Activated naive CD8-positive, alpha-beta T cell treated with anti-CD3 and anti-CD28 coated beads for 36 hours (primary cell): ENCODE data around the gene JSRP1. TPM values are rescaled to one million over a fixed set of nuclear protein-coding genes. Genes with fewer than 3 reads are reported as not detected.

Experiments used
- DNase-seq: peaks from one replicate; pipeline ENCODE4 v3.0.0; 2021
- H3K27ac Mint-ChIP-seq: one replicate; pipeline ENCODE4 v1.8.0; 2022; ENCODE audit warnings: mild to moderate bottlenecking, moderate library complexity, mixed read lengths
- H3K27me3 Mint-ChIP-seq: one replicate; pipeline ENCODE4 v1.8.0; 2022; ENCODE audit warnings: mild to moderate bottlenecking, mixed read lengths
- H3K36me3 Mint-ChIP-seq: one replicate; pipeline ENCODE4 v1.8.0; 2021; ENCODE audit warnings: mild to moderate bottlenecking, mixed read lengths
- H3K4me1 Mint-ChIP-seq: one replicate; pipeline ENCODE4 v1.8.0; 2021; ENCODE audit warnings: mixed read lengths
- H3K4me3 Mint-ChIP-seq: one replicate; pipeline ENCODE4 v1.8.0; 2022; ENCODE audit warnings: mild to moderate bottlenecking, moderate library complexity, mixed read lengths
- H3K9me3 Mint-ChIP-seq: one replicate; pipeline ENCODE4 v1.8.0; 2022; ENCODE audit warnings: mixed read lengths
- total RNA-seq, 2 experiments: library from RNA; stranded (reverse); gene quantifications; one replicate each; pipeline ENCODE4 v1.2.3, GENCODE V29; 2021

Gene JSRP1, protein sequence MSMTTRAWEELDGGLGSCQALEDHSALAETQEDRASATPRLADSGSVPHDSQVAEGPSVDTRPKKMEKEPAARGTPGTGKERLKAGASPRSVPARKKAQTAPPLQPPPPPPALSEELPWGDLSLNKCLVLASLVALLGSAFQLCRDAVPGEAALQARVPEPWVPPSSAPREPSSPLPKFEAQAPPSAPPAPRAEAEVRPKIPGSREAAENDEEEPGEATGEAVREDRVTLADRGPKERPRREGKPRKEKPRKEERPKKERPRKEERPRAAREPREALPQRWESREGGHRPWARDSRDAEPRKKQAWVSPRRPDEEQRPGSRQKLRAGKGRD
- total RNA-seq: under 1 TPM; 0.45 to 0.50 TPM

DNA sequence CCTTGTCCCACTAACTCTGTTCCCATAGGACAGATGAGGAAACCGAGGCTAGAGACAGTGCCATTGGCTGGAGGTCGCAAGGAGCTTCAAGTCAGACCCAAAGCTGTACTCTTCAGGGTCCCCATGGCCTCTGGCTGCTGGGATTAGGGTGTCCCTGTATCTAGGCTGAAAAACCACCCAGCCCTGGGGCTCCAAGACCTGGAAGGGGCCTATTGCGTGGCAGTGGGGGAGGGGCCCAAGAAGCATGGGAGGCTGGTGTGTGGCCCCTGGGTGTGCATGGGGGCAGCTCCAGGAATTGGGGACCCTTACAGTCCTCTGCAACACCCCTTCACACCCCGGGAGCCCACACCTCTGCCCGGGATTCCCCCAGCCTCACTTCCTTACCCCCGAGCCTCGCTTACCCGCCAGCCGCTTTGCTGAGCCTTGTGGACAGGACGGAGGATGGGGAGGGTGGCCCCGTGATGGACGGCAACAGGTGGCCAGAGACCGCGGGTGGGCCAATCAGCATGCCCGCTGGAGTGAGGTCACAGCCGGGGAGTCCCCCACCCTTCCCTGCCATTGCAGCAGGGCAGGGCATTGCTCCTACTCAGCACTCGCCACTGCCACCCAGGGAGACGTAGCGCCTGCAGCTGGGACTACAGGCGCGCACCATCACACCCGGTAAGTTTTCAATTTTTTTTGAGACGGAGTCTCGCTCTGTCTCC, at the start of gene JSRP1:
Gene JSRP1, minus strand, starts transcription at position 436 of the 704 bp plus-strand sequence. CDS start 1,103 bp downstream, outside the sequence.
- peaks cover 18% of the 10 kb centered on the region for H3K4me1 Mint-ChIP-seq
- H3K27ac Mint-ChIP-seq: no peak within 1 kb of the TSS
- H3K9me3 Mint-ChIP-seq: no peaks in the 10 kb centered on the region
- DNase-seq: no peak
- H3K36me3 Mint-ChIP-seq: no peaks in the 10 kb centered on the region
- peaks cover 13% of the 10 kb centered on the region for H3K27me3 Mint-ChIP-seq
- H3K4me3 Mint-ChIP-seq: peak within 1 kb of the TSS; percentile 14

DNA sequence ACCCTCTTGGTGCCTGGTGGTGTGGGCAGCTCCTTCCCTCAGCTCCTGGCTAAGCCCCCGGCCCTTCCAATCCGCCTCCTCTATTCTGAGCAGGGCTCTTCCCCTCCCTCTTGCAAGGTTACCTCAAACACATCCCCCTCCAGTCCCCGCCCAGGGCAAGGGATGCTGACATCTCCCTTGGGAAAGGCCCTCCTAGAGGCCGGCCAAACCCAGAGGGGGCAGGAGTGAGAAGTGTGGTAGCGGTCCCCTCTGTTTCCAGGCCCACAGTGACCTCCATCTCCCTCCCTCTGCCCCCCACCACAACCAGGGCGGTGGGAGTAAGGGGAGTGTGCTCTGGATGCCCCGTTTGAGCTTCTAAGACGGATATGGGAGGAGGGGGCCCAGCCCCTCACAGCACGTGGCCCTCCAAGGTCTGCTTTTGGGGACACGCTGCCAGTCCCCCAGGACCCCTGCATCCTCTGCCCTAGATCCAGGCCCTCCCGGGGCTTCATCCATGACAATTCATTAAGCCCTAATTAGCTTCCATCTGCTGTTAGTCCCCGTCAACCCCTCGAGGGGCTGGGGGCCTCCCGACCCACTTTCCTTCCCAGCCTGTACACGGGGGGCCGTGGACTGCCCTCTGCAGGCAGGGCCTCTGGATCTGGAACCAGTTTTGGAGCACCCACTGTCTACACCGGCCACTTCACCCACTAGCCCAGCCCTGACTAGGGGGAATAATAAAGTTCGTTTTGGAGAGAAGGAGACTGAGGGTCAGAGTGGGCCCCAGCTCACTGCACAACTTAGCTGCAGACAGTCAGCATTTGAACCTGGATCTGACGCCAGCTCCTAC, 49.4 kb upstream of the JSRP1 start:
- peaks cover 73% of the 10 kb centered on the region for H3K27me3 Mint-ChIP-seq
- H3K9me3 Mint-ChIP-seq: no peaks in the 10 kb centered on the region
- H3K4me3 Mint-ChIP-seq: no peak overlapping the region
- H3K4me1 Mint-ChIP-seq: peaks cover 9% of the 10 kb centered on the region
- H3K36me3 Mint-ChIP-seq: no peaks in the 10 kb centered on the region
- no peak overlapping the region for H3K27ac Mint-ChIP-seq
- DNase-seq: no peak

DNA sequence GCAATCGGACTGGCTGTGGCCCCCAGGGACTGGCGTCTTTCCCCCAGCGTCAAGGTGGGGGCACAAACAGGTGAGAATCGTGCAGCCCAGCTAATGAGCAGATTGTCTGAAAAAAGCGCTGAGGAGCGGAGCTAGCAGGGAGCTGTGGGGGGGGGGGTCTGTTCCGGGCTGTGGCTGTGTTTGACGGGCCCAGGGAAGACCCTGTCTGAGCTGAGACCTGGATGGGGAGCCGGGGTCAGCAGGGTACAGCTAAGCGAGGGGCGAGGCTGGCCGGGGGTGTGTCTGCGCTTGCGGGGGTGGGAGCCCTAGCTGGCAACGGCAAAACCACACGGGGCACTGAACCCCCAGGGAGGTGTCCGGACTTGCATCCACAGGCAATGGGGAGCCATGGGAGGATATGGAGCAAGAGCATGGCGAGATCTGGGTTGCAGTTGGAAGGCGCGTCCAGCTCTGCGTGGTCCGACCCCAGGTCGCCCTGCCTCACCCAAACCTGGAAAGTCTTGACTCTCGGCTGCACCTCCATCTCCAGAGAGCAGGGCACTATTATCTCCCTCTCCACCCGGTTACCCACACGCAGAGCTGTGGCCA, 47.1 kb upstream of the JSRP1 start:
- DNase-seq: no peak
- H3K36me3 Mint-ChIP-seq: no peaks in the 10 kb centered on the region
- no peak overlapping the region for H3K27ac Mint-ChIP-seq
- H3K4me1 Mint-ChIP-seq: peaks cover 8% of the 10 kb centered on the region
- H3K9me3 Mint-ChIP-seq: no peaks in the 10 kb centered on the region
- peak overlapping the region; percentile 50 for H3K4me3 Mint-ChIP-seq
- H3K27me3 Mint-ChIP-seq: peaks cover 49% of the 10 kb centered on the region

DNA sequence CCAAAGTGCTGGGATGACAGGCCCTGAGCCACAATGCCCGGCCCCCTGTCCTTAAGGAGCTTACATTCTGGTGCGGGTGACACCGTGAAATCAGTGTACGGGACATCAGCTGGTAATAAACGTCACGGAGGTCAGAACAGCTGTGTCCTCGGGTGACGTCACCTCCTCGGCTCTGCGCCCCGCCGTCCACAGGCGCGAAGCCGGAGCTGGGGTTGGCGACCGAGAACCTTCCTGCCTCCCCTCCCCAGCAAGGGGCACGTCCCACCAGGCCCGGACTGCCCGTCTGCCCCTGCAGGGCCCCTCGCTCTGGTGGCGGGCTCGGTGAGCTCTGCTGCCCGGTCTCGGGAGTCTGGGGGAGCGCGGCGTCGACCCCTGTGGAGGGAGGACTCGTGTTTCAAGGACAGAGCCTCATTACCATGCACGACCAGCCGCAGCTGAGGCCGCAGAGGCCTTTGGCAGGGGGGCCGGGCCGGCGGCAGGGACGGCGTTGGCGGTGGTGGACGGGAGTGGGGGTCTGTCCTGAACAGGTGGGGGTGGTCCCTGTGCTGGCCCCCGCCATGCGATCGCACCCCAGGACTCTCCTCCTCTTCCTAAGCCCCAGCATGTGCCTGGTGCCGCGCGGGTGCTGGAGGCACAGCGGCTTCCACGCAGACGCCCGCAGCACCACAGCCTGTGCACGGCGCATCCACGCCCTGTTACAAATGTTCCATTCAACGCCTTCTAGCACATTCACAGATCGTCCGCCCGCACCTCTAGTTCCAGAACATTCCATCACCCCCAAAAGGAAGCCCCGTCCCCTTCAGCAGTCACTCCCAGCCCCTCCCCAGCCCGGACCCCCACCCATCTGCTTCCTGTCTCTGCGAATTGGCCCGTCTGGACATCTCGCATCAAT, 46.3 kb upstream of the JSRP1 start:
- Mint-ChIP-seq H3K9me3 (no peaks in the 10 kb centered on the region), H3K4me3 (peak overlapping the region; percentile 50), H3K27me3 (peaks cover 47% of the 10 kb centered on the region), H3K4me1 (peaks cover 8% of the 10 kb centered on the region), H3K27ac (no peak overlapping the region), H3K36me3 (no peaks in the 10 kb centered on the region)
- no peak for DNase-seq

DNA sequence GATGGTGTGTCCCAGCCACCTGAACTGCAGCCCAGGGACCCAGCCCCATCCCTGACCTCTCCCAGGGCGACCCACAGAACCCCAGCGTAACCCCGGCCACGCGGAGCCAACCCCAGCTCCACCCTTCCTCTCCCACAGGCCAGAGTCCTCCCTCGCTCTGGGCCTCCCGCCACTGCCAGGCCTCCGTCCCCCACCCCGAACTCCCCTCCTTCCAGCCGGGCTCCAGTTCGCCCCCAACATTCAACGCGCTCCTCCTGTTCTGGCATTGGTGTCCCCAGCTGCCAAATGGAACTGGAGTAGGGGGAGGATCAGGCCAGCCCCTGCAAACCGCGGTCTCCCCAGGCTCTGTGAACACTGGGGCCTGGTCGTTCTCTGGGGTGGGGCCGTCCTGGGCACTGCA, 44.3 kb upstream of the JSRP1 start:
- H3K9me3 Mint-ChIP-seq: no peaks in the 10 kb centered on the region
- peaks cover 8% of the 10 kb centered on the region for H3K4me1 Mint-ChIP-seq

DNA sequence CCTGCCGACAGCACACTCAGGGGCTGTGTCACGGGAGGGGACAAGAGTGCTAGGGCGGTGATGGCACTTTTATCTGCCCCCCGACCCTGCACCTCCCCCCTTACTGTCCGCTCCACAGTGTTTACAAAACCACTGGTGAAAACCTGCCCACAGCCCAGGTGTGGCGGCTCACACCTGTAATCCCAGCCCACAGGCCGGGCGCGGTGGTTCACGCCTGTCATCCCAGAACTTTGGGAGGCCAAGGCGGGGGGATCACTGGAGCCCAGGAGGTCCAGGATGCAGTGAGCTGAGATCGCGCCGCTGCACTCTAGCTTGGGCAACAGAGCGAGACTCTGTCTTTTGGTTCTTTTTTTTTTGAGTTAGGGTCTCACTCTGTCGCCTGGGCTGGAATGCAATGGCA, 39.9 kb upstream of the JSRP1 start:
- Mint-ChIP-seq H3K27ac (no peak overlapping the region), H3K36me3 (no peaks in the 10 kb centered on the region), H3K4me3 (no peak overlapping the region), H3K27me3 (no peaks in the 10 kb centered on the region), H3K9me3 (no peaks in the 10 kb centered on the region), H3K4me1 (peaks cover 5% of the 10 kb centered on the region)
- no peak for DNase-seq

More for the DNA sequence above, 44.3 kb upstream of the JSRP1 start:
- Mint-ChIP-seq H3K4me3 (no peak overlapping the region), H3K27ac (no peak overlapping the region), H3K27me3 (peaks cover 28% of the 10 kb centered on the region), H3K36me3 (no peaks in the 10 kb centered on the region)
- DNase-seq: no peak

DNA sequence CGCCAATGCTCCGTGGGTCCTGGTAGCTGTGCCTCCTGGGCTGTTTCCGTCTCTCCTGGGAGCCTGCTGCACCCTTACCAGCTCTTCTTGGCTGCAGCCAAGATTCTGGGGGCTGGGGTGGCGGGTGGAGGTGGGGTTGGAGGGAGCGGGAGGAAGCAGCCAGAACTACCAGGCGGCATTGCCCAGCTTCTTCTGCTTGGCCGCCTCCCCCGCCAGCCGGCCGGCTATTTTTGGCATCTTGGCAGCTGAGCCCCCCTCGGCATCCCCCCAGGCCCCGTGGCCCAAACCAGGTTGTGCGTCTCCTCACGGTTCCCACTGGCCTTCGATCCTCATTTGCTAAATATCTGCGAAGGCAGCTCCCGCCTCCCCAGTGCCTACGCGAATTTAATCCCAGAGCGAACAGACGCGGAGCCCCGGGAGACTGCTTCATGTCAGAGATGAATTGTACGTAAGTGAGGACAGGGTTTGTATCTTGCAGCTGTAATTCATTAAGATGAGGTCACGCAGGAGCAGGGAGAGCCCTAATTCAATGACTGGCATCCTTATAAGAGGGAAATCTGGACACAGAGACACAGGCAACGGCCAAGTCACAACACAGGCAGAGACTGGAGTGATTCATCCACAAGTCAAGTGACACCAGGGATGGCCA, 38.6 kb upstream of the JSRP1 start:
- DNase-seq: no peak
- Mint-ChIP-seq H3K9me3 (no peaks in the 10 kb centered on the region), H3K36me3 (no peaks in the 10 kb centered on the region)

DNA sequence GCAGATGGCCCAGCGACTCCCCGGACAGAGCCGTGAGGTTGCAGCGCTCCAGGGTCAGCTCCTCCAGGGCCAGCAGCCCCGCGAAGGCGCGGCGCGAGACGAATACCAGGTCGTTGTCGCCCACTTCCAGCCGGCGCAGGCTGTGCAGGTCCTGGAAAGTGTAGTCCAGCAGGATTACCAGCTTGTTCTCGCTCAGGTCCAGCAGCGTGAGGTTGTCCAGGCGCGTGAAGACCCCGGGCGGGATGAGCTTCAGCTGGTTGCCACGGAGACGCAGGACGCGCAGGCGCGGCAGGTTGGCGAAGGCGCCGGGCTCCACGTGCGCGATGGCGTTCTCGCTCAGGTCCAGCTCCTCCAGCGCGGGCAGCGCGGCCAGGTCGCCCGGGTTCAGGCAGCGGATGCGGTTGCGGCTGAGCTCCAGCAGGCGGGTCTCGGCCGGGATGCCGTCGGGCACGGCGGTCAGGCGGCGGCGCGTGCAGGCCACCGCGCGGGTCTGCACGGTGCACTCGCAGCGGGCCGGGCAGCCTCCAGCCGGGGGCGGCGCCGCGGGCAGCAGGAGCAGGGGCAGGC, 35.1 kb upstream of the JSRP1 start:
- H3K36me3 Mint-ChIP-seq: no peaks in the 10 kb centered on the region
- peaks cover 13% of the 10 kb centered on the region for H3K27me3 Mint-ChIP-seq
- peaks cover 19% of the 10 kb centered on the region for H3K4me1 Mint-ChIP-seq
- H3K27ac Mint-ChIP-seq: no peak overlapping the region
- H3K9me3 Mint-ChIP-seq: no peaks in the 10 kb centered on the region
- no peak for DNase-seq
- H3K4me3 Mint-ChIP-seq: no peak overlapping the region

More for the DNA sequence above, 38.6 kb upstream of the JSRP1 start:
- Mint-ChIP-seq H3K4me3 (no peak overlapping the region), H3K4me1 (peaks cover 5% of the 10 kb centered on the region), H3K27ac (no peak overlapping the region), H3K27me3 (peaks cover 1% of the 10 kb centered on the region)

DNA sequence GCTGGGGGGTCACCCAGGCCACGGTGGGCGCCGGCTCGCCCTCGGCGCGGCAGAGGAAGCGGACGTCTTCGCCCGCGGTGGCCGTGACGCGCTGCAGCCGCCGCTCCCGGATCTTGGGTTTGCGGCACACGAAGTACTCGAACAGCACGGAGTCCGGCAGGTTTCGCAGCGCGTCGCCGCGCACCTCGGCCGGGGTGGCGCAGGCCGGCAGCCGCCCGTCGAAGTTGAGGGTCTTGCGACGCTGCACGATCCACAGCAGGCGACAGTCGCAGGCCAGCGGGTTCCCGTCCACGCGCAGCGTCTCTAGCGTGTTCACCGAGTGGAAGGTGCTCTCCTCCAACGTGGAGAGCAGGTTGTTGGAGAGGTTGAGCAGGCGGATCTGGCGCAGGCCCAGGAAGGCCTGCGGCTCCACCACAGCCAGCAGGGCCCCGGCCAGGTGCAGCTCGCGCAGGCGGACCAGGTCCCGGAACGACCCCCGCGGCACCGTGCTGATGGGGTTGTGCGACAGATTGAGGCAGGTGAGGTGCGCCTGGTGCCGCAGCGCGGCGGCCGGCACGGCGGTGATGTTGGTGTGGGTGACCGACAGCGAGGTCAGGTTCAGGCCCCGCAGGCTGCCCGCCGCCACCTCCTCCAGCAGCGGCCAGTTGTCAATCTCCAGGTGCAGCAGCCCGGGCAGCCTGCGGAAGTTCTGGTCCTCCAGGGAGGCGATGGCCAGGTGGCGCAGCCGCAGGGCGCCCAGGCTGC, 34.4 kb upstream of the JSRP1 start:
- peak overlapping the region; percentile 70 for H3K4me3 Mint-ChIP-seq
- H3K4me1 Mint-ChIP-seq: peaks cover 19% of the 10 kb centered on the region
- no peaks in the 10 kb centered on the region for H3K36me3 Mint-ChIP-seq
- no peaks in the 10 kb centered on the region for H3K9me3 Mint-ChIP-seq
- peaks cover 13% of the 10 kb centered on the region for H3K27me3 Mint-ChIP-seq
- no peak for DNase-seq
- no peak overlapping the region for H3K27ac Mint-ChIP-seq

DNA sequence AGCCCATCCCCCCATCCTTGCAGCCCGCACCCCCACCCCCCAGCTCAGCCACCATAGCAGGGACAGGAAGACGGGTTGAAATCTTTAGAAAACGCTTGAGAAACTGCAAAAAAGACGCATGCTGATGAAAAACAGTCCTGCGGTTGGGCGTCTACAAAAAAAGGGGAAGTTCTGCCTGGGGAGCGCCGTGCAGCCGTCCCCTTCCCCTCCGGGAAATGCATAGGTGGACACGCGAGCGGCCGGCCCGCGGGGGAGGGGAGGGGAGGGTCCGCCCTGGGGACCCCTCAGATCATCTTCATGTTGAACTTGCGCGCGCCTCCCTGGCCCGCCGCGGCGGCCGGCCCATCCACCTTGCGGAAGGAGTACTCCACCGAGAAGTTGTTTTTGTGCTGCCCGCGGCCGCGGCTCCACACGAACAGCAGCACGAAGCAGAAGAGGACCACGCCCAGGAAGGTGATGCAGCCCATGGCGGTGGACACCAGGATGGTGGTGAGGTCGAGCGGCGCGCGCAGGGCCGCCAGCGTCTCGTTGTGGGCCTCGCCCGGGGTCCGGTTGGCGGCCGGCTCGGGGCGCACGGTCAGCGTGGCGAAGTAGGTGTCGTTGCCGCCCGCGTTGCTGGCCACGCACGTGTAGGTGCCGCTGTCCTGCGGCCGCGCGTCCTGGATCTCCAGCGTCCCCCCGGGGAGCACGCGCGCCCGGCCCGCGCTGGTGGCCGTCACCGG, 33.7 kb upstream of the JSRP1 start:
- H3K27ac Mint-ChIP-seq: peak overlapping the region; percentile 45
- H3K9me3 Mint-ChIP-seq: no peaks in the 10 kb centered on the region
- peaks cover 19% of the 10 kb centered on the region for H3K4me1 Mint-ChIP-seq
- peak; percentile 49 for DNase-seq
- H3K4me3 Mint-ChIP-seq: peak overlapping the region; percentile 81
- peaks cover 13% of the 10 kb centered on the region for H3K27me3 Mint-ChIP-seq
- H3K36me3 Mint-ChIP-seq: no peaks in the 10 kb centered on the region

DNA sequence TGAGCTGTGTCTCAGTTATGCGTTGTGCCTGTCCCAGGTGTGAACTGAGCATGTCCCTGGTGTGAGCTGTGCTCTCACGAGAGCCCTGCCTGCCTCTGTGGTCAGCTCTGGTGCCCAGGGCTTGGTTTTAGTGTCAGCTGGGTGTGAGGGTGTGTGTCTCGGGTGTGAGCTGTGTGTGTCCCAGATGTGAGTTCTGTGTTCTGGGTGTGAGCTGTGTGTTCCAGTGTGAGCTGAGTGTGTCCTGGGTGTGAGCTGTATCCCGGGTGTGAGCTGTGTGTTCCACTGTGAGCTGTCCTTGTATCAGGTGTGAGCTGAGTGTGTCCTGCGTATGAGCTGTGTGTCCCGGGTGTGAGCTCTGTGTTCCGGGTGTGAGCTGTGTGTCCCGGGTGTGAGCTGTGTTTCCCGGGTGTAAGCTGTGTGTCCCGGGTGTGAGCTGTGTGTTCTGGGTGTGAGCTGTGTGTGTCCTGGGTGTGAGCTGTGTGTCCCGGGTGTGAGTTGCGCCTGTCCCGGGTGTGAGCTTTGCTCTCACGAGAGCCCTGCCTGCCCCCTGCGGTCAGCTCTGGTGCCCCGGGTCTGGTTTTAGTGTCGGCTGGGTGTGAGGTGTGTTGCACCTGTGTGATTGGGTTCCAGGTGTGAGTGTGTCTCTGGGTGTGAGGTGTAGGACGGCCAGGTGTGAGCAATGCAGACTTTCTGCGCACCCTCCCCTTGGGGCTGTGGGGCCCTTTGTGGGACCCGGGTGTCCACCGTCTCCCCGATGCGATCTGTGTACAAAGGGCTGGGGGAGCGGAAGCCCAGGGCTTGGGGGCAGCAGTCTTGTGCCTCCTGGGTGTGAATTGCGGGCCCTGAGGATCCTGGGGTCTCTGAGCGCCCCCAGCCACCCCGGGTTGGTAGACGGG, 32.8 kb upstream of the JSRP1 start:
- Mint-ChIP-seq H3K4me1 (peaks cover 19% of the 10 kb centered on the region), H3K4me3 (peak overlapping the region; percentile 81), H3K9me3 (no peaks in the 10 kb centered on the region), H3K27ac (no peak overlapping the region), H3K36me3 (no peaks in the 10 kb centered on the region), H3K27me3 (peaks cover 13% of the 10 kb centered on the region)
- no peak for DNase-seq
